GM19324 (cell line): ENCODE measurements around the gene NPAS3.

Experiments
- ATAC-seq: cut with Tn5 transposase; IDR thresholded peaks from one replicate; pipeline ENCODE4 v1.9.1; 2021; ENCODE audit warnings: mild to moderate bottlenecking, moderate library complexity; ENCODE audit not compliant: unreplicated experiment, low FRiP score

Gene NPAS3

DNA sequence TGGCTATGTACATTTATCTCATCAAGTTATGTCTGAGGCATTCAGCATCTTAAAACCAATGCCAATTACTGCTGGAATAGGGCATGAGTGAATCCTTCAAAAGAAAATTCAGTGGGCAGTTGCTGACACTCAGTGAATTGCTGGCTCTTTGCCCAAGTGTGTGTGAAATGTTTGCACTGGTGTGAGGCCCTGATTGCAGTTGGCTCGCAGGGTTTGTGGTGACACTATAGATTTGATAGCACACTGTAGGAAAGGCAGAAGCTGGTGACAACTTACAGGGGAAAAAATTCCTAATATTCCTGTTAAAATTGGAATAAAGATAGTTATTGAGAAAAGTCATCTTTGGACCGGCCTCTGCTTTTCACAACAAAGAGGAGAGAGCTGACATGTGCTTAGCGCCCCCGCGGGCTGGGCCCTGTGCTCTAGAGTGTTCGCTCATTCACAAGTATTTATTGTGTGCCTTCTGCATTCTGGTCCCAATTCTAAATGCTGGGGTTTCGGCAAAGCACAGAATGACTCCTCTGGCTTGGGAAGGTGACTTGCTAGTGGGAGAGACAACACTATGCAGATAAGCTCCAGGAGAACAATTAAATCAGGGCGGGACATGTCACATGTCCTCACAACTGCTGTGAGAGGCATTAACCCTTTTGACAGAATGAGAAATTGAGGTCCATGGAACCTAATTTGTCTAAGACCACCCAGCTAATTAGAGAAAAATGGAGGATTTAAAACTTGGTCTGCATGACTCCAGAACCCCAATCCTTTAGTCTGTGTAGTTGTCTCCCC is 418.7 kb downstream of the NPAS3 start:
- no peak for ATAC-seq

DNA sequence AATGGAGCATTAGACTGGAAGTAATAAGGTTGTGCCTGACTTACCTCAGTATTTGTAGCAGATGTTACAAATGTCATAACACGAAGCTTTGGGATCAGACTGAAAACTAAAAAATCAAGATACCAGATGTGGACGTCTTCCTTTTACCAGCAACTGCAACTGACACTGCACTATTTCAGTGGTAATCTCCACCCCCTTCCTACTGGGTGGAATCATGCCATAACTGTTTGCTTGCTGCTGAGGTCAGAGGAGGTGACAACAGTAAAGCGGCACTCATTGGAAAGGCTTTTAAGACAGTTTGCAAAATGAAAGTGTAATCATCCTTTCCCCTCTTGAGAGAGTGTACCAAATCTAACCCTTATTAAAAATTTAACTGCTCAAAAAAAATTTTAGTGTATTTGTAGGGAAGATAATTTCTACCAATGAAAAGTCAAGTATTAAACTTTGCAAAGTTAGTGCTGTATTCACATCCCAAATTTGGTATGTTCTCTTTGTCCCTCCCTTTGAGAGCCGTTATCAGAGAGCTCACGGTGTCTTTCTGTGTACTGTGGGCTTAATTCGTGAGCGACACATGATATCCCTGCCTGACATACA is 420.7 kb downstream of the NPAS3 start:
- ATAC-seq: no peak

DNA sequence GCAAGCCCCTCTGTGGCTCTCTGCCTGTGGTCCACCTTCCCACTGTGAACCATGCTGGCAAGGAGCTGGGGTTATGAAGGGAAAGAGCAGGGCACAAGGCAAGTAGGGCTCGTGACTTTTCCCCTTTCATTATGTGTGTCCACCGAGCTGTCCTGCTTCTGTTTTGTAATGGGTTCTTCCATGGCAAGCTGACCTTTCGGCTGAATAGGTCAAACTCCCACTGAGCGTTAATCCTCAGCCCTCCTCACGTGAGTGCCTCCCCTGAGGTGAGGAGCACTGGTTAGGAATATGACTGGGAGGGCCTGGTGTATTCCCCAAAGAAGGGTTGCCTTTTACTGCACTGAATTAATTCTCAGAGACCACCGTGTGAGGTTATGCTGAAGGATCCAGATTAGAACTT is 424.3 kb downstream of the NPAS3 start:
- no peak for ATAC-seq

DNA sequence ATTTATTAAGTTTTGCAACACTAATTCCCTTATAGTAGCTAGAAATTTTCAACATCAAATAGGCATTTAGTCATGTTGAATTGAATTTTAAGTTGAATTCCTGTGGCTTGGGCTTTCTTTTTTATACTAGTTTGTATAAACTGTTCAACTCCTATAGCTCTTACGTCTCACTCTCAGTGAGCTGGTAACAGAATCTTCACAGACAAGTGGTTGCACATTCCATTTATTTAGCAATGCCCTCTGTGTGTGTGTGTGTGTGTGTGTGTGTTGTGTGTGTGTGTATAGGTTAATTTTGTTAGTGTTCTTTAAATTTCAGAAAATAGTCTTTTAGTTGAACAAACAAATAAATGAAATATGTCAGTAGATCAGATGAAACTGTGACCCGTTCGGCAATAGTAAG is 425.0 kb downstream of the NPAS3 start:
- no peak for ATAC-seq

DNA sequence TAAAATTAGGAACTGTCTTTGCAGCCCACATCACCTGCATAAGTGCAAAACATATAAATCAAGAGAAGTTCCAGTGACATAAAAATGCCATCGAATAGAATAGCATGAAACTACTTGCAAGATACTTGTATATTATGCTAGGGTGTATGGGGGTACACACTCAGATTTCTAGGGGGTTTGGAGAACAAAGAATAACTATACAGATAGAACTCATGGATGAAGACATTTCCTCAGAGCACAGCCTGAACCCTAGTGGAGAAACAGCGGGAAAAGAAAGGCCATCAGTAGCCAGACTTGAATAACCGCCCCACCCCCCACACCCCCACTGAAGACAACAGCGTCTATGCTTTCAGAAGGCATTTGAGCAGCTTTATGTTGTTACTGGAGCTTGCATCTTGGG is 425.8 kb downstream of the NPAS3 start:
- no peak for ATAC-seq

DNA sequence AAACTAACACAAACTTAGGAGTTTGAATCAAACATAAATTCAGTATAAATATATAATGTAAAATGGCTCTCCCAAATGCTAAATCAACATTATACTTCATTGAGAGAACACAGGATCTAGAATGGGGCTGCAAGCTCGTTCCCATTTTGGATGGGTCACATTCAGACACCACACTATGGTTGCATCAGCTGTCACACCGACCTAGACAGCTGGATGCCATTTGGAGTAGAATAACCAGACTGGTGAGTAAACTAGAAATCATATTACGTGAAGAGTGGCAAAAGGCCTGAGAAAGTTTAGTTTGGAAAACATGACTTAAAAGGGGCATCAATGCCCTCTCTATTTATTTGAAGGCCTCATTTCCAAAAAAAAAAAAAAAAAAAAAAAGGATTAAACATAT is 430.4 kb downstream of the NPAS3 start:
- no peak for ATAC-seq

DNA sequence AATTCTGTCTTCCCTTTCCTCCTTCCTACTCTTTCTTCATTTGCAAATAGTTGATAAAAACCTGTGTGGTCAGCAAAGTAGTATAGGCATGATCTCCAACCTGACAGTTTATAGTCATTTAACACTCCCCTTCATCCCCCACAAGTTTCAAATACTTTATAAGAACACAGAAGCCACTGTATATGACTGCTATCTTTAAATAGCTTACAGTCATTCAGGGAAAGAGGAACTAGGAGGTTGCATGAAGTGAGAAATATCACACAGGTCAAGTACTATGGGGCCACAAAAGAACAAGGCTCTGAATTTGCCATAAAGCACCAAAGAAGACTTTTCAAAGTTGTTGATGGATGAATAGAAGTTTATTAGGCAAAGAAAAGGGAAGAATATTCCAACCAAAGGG is 431.3 kb downstream of the NPAS3 start:
- peak; percentile 89 for ATAC-seq

DNA sequence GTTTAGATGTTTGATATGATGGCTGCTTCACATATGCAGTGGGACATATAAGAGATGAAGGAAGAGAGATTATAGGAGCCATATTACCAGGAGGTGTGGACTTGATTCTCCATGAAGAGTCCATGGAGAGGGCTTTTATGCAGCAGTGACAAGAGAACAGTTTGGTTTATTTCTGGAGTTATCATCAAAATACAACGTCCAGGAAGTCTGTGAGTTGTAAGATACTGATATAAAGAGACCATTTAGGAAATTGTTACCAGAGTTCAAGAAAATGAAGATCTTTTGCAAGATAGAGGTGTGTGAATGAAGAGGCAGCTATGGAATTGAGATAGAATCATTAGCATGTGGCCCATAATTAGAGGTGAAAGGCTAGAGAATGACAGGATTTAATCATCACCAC is 431.7 kb downstream of the NPAS3 start:
- peak; percentile 16 for ATAC-seq

DNA sequence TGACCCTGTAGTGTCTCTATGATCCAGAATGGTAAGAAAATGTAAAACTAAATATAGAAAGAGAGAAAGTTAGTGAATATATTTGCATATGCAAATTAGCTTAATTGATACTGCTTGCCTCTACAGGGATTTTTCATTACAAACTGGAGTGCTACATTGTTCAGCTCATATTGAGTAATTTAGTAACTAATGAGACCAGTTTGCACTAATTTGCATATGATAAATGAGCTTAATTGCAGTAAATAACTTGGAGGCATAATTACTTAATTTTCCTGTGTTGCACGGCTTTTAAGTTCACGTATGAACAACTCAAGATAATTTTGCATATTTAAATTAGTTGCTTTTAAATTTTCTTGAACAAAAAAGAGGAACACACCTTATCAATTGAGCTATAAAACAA is 436.5 kb downstream of the NPAS3 start:
- ATAC-seq: no peak

DNA sequence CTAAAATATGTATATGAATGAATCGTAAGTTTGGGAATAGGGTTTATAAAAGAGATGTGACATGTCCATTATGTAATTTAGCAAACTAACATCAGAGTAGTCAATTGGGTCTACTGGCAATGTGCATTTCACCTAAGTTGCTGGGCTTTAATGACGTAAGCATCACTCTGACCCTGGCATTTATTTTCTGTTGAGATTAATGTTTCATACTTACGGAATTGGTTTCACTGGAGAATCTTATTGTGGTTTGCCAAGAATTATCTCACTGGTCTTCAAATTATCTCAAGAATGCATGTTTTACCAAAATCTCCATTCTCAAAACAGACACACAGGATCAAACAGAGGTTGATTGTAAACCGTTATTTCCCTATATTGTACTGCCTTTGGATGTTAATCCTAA is 437.1 kb downstream of the NPAS3 start:
- ATAC-seq: no peak

DNA sequence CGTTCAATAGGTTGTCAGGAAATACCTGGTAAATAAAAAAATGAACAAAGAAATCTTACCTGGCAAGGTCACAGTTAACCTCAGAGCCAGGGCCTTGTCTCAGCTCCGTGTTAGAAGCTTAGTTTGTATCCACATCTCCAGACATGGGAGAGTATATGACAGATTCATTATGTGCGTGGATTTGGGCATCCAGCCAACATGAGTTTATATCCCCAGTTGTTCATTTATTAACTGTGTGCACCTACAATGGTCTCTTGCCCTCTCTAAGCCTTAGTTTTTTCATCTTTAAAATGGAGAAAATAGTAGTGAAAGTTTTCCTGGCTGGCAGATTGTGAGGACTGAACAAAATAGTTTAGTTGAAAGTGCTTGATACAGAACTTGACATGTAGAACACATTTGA is 437.8 kb downstream of the NPAS3 start:
- ATAC-seq: no peak

DNA sequence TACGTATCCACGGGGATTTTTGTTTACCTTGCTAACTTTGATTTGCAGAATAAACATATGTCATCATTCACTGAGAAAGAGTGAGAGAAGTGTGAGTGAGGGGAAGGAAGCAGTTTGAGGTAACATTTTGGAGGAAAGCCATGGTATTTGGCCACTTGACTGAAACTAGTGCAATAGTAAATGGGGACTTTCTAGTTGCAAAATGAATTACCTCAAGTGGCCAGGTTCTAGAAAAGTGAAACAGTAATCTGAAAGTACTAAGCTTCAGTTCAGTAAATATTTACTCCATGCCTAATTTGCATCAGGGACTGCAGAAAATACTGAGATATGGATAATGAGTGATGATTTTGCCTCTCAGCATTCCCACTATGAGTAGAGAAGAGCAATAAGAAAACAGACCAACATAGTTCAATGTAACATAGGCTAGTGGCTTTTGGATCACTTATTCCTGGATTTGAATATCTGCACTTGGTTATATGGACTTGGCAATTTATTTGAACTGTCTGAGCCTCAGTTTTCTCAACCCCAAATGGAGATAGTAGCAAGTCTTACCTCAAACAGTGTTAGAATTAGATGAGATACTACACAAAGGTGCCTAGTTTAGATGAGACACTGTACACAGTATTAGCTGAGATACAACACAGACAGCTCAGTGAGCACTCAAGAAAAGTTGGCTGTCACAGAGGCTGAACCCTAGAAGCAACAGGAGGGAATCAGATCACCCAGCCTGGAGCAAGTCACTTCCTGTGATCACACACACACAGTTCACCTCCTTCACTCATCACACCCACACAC is 439.1 kb downstream of the NPAS3 start:
- ATAC-seq: peak; percentile 91

DNA sequence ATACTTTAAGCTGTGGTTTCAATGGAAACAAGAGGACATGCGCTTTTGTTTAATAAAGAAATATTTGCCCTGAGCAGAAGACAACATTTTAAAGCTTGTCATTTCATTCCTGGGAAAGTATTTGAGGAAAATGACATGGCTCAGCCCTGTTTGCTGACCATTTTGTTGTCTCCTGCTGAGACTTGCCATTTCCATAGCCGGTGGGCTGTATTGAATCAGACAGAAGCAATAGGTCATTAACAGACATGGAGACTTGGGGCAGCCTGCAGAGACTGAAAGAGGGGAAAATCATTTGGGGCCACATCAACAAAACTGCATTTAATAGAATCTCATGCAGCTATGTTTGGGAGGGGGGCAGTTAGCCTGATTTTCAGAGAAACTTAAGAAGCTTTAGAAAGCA is 443.0 kb downstream of the NPAS3 start:
- no peak for ATAC-seq

DNA sequence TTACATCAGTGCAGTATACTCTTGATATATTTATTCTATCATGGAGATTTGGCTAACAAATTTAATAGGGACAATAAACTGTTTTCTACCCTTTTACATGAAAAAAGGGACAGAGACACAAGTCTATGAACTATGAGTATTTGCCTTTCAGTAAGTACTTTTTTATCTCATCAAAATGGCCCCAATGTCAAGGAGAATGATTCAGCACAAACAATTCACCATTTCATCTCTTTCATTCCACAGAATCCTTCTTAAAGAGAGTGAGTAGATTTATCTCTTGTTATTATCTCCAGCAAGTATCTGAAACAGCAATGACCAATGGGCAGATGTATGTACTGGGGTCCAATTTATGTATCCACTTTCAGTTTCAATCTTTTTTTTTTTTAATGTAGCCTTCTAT is 447.5 kb downstream of the NPAS3 start:
- no peak for ATAC-seq

DNA sequence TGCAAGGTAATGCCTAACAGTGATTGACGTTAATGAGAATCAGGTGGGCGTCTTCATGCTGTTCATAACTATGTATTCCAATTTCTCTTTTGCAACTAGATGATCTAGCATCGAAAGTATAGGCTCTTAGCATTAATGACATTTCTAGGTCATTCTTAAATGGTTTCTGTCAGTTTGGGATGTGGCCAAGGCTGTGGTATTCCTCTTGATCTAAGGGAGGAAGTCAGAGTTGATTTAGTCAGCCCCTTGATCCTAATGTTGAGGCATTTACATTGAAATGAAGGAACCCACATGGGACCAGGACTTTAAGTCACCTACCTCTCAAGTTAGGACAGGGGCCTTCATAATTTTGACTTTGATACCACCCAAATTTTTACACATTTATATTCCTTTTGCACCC is 448.1 kb downstream of the NPAS3 start:
- ATAC-seq: no peak

DNA sequence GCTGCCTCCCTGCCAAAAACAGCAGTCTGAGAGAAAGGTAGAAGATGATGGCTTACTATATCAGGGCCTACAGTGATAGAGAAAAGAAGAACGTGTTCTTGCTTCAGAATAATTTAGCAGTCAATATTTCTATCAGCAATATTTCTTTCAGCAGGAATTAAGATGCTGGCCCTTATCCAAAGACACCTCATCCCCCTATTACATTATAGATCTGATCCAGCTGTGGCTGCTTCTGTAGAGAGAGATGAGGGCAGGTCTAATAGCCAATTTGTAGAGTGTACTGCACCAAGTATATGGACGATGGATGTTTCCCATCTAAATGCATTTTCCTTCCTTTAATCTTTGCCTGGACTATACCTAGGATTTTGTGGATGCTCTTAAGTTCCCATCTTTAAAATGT is 451.7 kb downstream of the NPAS3 start:
- no peak for ATAC-seq

DNA sequence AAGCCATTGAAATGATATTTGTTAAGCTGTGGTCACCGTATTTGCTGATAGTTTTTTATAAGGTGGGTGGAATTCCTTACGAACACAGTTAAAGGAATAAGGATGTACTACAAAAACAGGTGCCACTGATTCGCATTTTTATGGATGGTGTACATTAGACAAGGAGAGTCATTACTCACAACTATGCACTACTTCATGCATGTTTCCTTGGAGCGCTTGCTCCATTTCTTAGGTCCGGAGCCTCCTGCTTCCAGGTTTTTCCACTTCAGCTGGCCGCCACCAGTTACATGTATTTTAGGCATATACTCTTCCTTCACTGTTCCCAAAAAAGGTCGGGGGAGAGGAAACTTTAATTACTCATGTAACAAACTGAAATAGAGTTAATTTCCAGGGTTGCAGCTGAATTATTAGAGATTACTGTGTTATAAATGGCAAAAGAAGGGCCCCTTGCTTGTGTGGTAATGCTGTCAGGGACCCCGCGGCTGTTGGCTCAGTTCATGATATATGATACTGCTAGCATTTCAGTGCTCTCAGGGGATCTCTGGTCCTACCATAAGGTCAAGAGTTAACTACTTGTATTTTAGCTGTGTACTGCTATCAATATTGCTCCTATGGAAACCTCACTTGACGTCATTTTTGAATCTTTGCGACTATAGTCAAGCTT is 454.7 kb downstream of the NPAS3 start:
- ATAC-seq: no peak

DNA sequence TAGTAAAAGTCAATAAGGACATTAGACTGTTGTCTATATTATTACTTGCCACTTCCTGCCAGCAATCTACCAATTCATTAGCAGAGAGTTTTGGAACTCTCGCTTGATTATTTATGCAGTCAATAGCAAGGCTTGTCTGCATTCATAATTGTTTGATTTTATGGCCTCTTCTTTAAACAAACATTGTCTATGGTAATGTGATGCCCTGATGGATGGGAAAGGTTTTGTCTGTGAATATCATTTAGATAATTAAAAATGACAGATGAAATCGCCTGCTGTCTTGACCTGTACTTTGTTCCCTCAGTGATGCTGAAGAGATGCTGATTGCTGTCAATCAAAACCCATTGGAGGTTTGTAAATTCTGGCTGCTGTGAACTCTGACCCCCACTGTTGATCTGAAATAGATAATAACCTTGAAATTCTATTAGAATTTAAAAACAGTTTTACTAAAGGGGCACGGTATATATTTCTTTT is 455.3 kb downstream of the NPAS3 start:
- no peak for ATAC-seq

DNA sequence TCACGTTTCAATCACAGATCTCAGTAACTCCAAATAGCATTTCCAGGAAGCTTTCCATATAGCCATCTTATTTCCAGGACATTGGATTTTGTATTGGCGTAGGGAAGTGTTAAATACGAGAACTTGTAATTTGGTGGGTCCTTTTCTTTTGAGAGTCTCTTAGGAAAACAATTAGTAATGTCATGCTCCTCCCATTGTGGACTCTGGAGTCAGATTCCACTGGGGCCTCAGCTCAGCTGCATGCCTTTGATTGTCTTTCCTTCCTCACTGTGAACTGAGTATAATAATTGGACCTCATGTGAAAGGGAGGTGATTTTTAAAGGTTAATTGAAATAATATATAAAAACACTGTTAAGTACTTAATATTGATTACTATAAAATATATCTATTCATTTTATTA is 462.6 kb downstream of the NPAS3 start:
- no peak for ATAC-seq

DNA sequence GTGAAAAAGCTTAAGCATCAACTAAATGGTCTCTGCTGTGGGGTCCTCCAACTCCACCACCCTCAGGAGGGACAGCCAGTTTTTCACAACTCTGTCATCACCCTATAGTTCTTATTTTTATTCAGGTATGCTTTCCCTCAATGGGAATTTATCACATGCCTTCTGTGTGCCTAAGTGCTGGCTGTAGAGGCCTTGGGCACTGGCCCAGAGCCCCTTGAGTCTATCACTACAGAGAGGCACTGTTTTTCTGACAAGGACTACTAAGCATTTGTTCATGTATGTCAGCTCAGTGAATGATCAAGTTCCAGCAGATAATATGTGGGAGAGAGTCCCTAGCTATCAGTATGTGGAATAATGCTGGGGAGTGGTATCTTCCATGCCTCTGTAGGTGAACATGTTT is 463.9 kb downstream of the NPAS3 start:
- ATAC-seq: no peak

DNA sequence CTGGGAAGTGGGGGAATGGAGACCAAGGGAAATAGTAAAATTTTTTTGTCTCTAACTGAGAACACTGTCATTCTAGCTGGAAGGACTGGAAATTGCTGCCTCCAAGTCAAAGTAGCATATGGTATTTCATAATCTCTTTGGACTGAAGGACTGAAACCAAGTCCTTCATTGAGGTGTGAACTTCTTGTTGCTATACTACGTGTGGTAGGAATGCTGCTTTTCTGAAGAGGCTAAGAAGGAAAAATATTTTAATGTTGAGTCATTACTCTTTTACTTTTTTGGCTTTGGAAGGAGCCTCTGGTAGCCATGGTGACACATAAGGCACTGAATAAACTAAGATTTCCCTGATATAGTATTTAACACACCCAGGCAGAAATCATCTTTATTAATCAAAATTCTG is 465.4 kb downstream of the NPAS3 start:
- no peak for ATAC-seq
